ENCODE results near the gene FNDC1. TPM values are rescaled to one million over a fixed set of nuclear protein-coding genes. Genes with fewer than 3 reads are reported as not detected.

Gene FNDC1
- total and polyA plus RNA-seq, 11 donors: 0.08 to 7.5 (median 1.2) TPM

- Histone ChIP-seq H3K9me3 (no peaks in the 10 kb centered on the region), H3K4me1 (peaks cover 0 to 8% (median 0%) of the 10 kb centered on the region in 12 donors), H3K4me3 (no peak overlapping the region), H3K27ac (no peak overlapping the region), H3K36me3 (no peaks in the 10 kb centered on the region), H3K27me3 (peaks cover 0 to 33% (median 0%) of the 10 kb centered on the region in 9 donors)
- ATAC-seq: peak in 3 of 4 donors; percentile 45 to 61 (median 59)
- TF ChIP-seq, protein P1, sequence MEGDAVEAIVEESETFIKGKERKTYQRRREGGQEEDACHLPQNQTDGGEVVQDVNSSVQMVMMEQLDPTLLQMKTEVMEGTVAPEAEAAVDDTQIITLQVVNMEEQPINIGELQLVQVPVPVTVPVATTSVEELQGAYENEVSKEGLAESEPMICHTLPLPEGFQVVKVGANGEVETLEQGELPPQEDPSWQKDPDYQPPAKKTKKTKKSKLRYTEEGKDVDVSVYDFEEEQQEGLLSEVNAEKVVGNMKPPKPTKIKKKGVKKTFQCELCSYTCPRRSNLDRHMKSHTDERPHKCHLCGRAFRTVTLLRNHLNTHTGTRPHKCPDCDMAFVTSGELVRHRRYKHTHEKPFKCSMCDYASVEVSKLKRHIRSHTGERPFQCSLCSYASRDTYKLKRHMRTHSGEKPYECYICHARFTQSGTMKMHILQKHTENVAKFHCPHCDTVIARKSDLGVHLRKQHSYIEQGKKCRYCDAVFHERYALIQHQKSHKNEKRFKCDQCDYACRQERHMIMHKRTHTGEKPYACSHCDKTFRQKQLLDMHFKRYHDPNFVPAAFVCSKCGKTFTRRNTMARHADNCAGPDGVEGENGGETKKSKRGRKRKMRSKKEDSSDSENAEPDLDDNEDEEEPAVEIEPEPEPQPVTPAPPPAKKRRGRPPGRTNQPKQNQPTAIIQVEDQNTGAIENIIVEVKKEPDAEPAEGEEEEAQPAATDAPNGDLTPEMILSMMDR (IDR thresholded peaks at IDR 0.05): peak in 8 of 12 donors; percentile 9 to 44 (median 20)
- TF ChIP-seq POLR2A (IDR thresholded peaks at IDR 0.05): no peak
- intact Hi-C loops (cut with DNase I): no loop called here
- DNase-seq: peak in 1 of 5 donors; percentile 66
- WGBS, 4 donors: 55 to 68% (median 59%) methylated on average over 13 to 17 of the region's 17 CpGs
Measured at GRCh38 chr6:159217595-159218275, 48.5 kb downstream of the FNDC1 start.

DNA sequence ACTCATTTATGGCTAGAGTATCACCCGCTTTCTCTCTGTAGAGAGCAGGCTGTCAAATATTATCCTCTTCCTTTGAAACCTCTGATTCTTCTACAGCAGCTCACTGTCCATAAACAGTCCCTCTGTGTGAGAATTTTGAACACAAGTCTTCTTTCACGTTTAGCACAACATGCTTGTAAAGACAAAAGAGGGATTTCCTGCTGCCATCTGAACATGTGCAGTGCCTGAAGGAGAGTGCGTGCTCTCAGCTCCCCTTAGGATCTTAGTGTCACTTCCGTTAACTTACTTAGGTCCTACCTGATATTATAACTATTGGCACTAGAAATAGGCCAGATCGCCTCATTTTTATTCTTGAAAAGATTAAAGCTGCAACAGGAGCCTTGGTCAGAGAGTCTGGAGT, 50.9 kb downstream of the FNDC1 start:
- Histone ChIP-seq H3K9me3 (no peaks in the 10 kb centered on the region), H3K27ac (no peak overlapping the region), H3K27me3 (peaks cover 0 to 33% (median 0%) of the 10 kb centered on the region in 9 donors), H3K36me3 (no peaks in the 10 kb centered on the region), H3K4me3 (no peak overlapping the region), H3K4me1 (no peaks in the 10 kb centered on the region)
- DNase-seq (no peak), ATAC-seq (no peak)
- intact Hi-C loops (cut with DNase I): no loop called here
- 52 to 71% (median 63%) methylated on average over 5 of the region's 5 CpGs for WGBS, 4 donors
- TF ChIP-seq, protein P1 (IDR thresholded peaks at IDR 0.05): no peak
- TF ChIP-seq POLR2A (IDR thresholded peaks at IDR 0.05): no peak

DNA sequence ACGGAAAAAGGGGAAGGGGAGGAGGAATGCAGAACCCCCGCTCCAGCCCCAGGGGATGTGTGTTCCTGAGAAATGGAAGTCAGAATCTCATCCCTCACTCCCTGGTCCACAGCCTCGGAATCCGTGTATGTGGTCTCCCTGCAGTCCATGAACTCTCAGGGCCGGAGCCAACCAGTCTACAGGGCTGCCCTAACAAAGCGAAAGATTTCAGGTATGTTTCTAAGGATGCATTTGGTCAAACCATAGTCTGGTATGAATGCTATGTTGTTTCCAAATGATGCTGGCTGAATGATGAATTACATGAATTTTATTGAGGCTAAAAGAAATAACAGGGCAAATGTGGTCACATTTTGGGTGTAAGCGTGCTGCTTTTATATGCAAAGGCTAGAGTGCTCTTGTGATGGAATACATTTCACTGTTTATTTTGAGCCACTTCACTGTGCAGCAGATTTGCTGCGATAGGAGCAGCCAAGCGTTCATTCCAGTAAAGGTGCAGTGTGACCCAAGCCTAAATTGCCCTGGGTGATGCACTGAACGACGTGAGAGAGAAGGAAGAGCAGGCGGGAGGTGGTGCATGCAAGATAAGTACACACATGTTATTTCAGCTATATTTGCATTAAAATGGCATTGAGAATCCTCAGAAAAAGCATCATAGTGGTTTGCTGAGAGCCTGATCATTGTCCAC, 52.4 kb downstream of the FNDC1 start:
- Histone ChIP-seq H3K27ac (no peak overlapping the region), H3K27me3 (peaks cover 0 to 40% (median 2%) of the 10 kb centered on the region in 9 donors), H3K4me1 (no peaks in the 10 kb centered on the region), H3K36me3 (no peaks in the 10 kb centered on the region), H3K9me3 (no peaks in the 10 kb centered on the region), H3K4me3 (no peak overlapping the region)
- no peak for ATAC-seq
- 64 to 67% (median 66%) methylated on average over 12 of the region's 12 CpGs for WGBS, 4 donors
- DNase-seq: no peak
- no peak for TF ChIP-seq POLR2A (IDR thresholded peaks at IDR 0.05)
- TF ChIP-seq, protein P1 (IDR thresholded peaks at IDR 0.05): no peak
- intact Hi-C loops (cut with DNase I): no loop called here

DNA sequence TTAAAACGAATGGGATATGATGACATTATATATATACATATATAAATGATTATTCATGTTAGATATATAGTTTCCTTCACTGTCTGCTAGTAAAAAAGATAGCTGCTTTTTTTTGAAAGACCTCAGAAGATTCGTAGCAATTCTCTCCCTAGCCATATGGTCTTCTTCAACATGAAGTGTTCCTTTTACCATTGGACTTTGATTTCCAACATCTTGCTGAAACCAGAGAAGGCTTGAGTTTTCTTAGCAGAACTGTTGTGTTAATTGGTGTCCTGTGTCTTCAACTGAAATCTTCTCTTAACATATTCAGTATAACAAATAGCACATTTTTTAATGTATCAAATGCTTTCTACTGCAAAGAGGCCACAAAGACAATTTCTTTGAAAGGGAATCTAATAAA, 55.3 kb downstream of the FNDC1 start:
- no peaks in the 10 kb centered on the region for H3K9me3 ChIP-seq
- TF ChIP-seq, protein P1 (IDR thresholded peaks at IDR 0.05): no peak
- no peak for TF ChIP-seq POLR2A (IDR thresholded peaks at IDR 0.05)
- ATAC-seq: no peak
- intact Hi-C loops (cut with DNase I): no loop called here
- no peaks in the 10 kb centered on the region for H3K4me1 ChIP-seq
- no peak for DNase-seq
- peaks cover 0 to 26% (median 3%) of the 10 kb centered on the region in 9 donors for H3K27me3 ChIP-seq
- whole genome bisulfite sequencing, 4 donors: 42 to 57% (median 50%) methylated on average over 2 of the region's 2 CpGs
- H3K27ac ChIP-seq: no peak overlapping the region
- H3K4me3 ChIP-seq: no peak overlapping the region
- no peaks in the 10 kb centered on the region for H3K36me3 ChIP-seq

Measured in heart left ventricle (tissue), 16 donors.